ENCODE data around the gene SLC66A2.

Gene SLC66A2

DNA sequence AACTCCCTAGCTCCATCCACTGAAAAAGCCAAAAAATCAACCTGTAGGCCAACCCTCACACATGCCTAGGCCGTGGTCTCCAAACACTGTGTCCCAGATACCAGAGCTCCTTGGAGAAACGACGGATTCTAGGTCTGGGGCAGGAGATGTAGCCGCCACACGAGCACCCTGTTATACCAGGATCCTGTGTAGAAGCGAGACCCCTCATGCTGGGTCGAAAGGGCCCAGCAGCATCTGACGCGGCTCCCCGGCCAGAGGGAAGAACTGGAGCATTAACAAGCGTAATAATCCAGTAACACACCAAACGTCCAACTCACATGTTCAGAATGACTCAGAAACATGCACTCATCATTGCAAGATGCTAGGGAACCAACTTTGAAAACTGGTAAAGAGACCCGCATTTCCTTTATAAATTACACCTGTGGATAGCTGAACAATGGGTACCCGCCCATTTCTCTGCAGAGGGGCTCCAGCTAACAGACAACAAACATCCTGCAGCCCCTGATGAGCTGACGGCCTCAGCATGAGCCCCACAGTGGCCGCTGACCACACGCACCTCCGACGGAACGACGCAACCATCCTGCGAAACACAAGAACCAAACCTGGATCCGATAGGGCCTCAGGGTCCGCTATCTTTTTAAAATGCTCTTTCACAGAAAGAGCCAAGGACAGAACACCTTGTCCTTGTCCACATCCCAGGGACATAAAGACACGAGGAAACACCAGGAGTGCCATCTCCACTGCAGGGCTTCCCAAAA, 14.2 kb downstream of the SLC66A2 start:
- DNase-seq (ENCODE audit: low read depth in 2 of 2), result no peak

GRCh38 chr18:79936641-79937040, 14.8 kb downstream of the SLC66A2 start:
- DNase-seq (ENCODE audit: low read depth in 2 of 2), result no peak

GRCh38 chr18:79935925-79936324, 15.5 kb downstream of the SLC66A2 start:
- DNase-seq (ENCODE audit: low read depth in 2 of 2), result no peak

- no peak for DNase-seq (ENCODE audit: low read depth in 2 of 2)
These were observed 16.0 kb downstream of the SLC66A2 start for GRCh38 chr18:79935499-79935898.

GRCh38 chr18:79935098-79935480, 16.4 kb downstream of the SLC66A2 start:
- no peak for DNase-seq (ENCODE audit: low read depth in 2 of 2)

DNA sequence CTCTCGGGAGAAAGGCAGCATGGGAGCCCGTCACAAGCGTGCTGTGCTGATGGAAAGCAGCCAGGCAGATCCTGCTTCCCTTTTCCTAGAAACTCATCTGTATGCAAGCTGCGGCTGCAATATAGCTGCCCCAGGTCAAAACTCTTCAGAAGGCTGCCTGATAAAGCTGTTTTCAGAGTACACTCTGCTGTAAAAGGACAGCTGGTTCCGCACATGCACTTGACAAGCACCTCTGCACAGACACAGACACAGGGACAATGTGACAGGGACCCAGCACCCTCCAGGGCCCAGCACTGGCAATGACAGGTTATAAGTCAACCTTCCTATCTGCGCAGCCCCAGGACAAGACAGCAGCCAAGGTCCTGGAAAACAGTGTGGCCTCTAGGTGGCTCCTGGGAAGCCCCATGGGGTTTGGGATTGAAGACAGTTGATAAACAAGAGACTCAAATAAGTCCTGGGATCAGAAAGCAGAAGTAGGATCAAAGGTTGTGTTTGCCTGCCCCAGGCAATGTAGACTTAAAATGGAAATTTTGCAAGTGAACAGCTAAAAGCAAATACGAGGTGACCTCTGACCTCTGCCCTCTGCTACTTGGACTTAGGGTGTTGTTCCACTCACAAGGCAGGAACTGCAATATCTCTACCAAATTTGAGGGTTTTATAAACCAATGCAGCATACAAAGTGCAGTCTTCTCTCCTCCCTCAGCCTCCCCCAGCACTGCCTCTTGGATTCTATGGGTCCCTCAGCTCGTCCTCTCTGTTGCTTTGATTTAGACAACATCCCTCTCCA, 16.9 kb downstream of the SLC66A2 start:
- no peak for DNase-seq (ENCODE audit: low read depth in 2 of 2)

DNA sequence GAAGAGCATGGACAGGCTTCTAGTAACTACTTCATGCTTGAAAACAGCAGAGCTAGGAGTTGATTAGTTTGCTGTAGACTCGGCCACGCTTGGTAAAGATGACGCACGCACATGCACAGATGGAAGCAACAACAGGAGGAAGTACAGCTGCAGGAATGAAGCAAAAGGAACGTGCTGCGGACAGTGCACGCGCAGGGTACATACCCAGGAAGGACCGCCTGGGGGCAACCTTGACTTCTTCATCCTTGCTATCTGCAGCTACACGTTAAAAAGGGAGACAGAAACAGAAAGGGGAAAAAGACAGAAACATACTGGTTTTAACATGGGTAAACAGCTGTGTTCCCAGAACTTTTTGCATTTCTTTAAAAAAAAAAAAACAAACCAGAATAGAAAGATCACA, 17.7 kb downstream of the SLC66A2 start:
- DNase-seq (ENCODE audit: low read depth in 2 of 2), result no peak

GRCh38 chr18:79932907-79933306, 18.5 kb downstream of the SLC66A2 start:
- DNase-seq (ENCODE audit: low read depth in 2 of 2), result no peak

DNA sequence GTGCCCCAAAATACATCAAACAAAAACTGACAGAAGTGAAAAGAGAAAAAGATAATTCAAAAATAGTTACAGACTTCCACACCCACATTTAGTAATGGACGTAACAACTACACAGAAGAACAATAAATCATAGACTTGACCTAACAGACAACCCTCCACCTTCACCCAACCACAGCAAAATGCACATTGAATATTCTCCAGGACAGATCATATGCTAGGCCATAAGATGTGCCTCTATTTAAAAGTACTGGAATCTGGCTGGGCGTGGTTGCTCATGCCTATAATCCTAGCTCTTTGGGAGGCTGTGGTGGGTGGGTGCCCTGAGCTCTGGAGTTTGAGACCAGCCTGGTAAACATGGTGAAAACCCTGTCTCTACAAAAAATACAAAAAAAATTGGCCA, 20.0 kb downstream of the SLC66A2 start:
- DNase-seq (ENCODE audit: low read depth in 2 of 2), result no peak

DNA sequence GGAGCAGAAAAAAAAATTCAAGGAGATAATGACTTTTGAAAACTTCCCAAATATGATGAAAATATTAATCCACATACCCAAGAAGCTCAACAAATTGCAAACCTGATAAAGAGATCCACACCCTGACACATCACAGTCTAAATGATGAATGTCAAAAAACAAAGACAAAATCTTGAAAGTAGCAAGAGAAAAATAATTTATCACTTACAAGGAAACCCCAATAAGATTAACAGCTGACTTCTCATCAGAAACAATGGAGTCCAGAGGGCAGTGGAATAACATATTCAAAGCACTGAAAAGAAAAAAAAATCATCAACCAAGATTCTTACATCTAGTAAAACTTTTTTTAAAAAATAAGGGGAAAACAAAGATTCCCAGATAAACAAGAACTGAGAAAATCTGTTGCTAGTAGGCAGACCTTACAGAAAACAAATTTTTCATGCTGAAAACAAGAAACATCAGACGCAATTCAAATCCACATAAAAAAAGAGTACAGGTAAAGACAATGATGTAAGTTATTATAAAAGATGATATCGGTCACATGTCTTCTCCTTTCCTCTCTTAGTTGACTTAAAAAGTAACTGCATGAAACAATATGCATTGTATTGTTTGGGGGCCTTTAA, 21.3 kb downstream of the SLC66A2 start:
- DNase-seq (ENCODE audit: low read depth in 2 of 2), result no peak

DNA sequence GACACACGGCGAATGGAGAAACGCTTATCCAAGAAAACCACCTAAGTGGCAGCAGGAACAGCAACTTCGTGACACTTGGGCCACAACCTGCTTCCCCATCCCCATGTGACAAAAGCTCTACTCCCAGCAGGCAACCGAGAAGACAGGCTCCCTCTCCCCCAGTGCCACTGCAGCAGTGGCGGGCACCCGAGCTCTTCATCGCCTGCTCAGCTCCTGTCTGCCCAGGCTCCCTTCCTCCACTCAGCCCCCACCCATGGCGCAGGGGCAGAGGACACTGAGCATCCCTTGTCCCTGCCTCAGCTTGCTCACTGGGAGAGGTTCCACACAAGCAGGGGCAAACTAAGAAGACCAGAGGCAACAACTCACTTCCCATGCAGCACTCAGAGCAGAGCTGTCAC, 22.9 kb downstream of the SLC66A2 start:
- DNase-seq (ENCODE audit: low read depth in 2 of 2), result no peak

GRCh38 chr18:79927607-79928562, 23.6 kb downstream of the SLC66A2 start:
- DNase-seq (ENCODE audit: low read depth in 2 of 2), result no peak

- no peak for DNase-seq (ENCODE audit: low read depth in 2 of 2)
These were observed 24.5 kb downstream of the SLC66A2 start for GRCh38 chr18:79926715-79927606.

DNA sequence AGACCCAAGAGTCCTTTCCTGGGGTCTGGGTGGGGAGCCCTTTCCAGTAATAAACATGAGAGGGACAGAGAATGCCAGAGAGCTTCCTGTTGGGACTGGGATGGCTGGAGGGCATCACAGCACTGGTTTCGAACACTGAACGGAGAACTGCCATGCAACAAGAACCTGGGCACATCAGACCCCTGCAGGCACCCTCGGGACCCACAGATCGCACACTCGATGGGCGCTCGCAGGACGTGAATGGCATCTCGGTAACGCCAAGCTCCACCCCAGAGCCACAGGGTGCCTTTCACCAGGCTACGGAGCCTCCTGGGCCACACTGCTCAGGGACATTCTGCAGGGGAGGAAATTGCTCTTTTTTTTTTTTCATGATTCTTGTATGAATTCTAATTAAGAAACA, 25.1 kb downstream of the SLC66A2 start:
- DNase-seq (ENCODE audit: low read depth in 2 of 2), result no peak

DNA sequence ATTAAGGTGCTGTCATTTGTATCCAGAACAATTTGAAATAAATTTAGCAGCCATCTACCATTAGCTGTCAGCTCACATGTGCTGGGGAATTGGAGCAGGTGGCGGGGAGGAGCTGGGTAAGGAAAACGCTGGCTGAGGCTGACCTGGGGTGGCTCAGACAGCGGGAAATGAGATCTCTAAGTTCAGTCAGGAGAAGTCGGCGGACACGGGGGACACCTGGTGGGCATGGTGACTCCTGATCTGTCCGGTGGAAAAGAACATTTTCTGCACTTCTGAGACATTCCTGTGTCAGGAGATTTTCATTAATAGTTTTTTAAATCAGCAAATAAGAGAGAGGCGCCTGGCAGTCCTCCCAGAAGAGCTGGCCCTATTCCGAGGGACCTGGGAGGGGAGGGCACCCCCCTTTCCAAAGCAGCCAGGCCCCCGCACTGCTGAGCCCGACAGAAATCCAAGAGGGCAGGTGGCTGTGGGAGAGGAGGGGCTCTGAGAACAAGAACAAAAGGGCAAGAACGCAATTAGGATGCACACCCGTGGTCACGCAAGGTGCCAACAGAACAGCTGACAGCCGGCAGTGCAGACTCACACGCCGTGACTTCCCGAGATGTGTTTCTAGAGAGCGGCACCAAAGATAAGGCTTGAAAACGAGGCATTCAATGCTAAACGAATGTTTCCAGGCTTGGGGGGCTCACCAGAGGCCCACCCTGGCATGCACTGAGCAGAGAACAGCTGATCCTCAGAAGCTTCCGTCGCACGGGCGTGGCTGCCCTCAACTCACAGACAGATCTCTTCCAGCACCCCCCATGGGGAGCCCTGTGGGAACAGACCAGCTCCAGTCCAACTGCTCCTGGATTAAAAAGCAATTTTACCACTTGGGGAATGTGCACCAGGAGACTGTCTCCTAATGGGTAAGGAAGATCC, 26.4 kb downstream of the SLC66A2 start:
- DNase-seq (ENCODE audit: low read depth in 2 of 2), result no peak

DNA sequence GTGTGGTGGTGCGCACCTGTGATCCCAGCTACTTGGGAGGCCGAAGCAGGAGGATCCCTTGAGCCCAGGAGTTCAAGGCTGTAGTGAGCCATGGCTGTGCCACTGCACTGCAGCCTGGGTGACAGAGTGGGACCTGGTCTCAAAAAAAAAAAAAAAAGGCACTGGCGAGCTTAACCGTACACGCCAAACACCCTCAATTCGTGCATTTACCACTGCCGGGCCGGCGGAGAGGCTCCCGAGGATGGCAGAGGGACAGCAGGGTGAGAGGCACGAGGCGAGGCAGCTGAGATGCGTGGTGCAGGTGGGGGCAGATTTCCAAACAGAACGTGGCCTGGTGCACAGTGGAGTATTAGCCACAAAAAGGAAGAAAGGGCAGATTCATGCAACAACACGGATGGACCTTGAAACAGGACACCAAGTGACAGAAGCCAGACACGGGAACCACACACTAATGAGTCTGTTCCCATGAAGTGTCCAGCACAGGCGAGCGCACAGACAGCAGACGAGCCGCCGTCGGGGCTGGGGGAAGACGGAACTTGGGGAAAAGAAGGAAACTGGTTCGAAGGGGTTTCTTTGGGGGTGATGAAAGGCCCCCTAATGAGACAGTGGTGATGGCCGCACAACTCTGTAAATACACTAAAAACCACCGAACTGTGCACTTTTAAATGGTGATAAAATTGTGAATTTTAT, 27.4 kb downstream of the SLC66A2 start:
- no peak for DNase-seq (ENCODE audit: low read depth in 2 of 2)

GRCh38 chr18:79922971-79923411, 28.5 kb downstream of the SLC66A2 start:
- no peak for DNase-seq (ENCODE audit: low read depth in 2 of 2)

GRCh38 chr18:79921984-79922965, 29.2 kb downstream of the SLC66A2 start:
- DNase-seq (ENCODE audit: low read depth in 2 of 2), result no peak

All from stimulated activated CD8-positive, alpha-beta memory T cell treated with anti-CD3 and anti-CD28 coated beads, Interleukin-2, amount 100 ng/mL, for 1 hour (primary cell).